Heart left ventricle (tissue), 16 donors: ENCODE data around the gene CNP. TPM values are rescaled to one million over a fixed set of nuclear protein-coding genes. Genes with fewer than 3 reads are reported as not detected.

ENCODE experiments used
- ATAC-seq, 4 donors: fragments of 200-7000 bp; cut with Tn5 transposase; one replicate each; pipeline ENCODE4 v1.9.1; 2020 to 2022; ENCODE audit warnings: moderate library complexity in 4 of 4, mild to moderate bottlenecking in 3 of 4, moderate number of reproducible peaks in 1 of 4
- DNase-seq, 5 donors: peaks; one replicate each; pipeline ENCODE4 v3.0.0-alpha.2; 2020
- H3K27ac ChIP-seq, 12 donors: fragments of 200-600 bp; sonication (generic) in 4 of 12; one replicate each; pipeline versions ENCODE4 v1.5.0 to v1.8.0; 2016 to 2022; ENCODE audit warnings: mild to moderate bottlenecking in 2 of 12
- H3K27me3 ChIP-seq, 9 donors: fragments of 200-600 bp; sonication (generic) in 2 of 9; one replicate each; pipeline versions ENCODE4 v1.5.1 to v1.8.0; 2016 to 2022; ENCODE audit warnings: mild to moderate bottlenecking in 3 of 9
- H3K36me3 ChIP-seq, 9 donors: fragments of 200-600 bp; sonication (generic) in 2 of 9; one replicate each; pipeline versions ENCODE4 v1.5.0 to v1.8.0; 2018 to 2022; ENCODE audit warnings: mild to moderate bottlenecking in 2 of 9
- H3K4me1 ChIP-seq, 12 donors: fragments of 200-600 bp; sonication (generic) in 4 of 12; one replicate each; pipeline versions ENCODE4 v1.5.0 to v1.8.0; 2016 to 2022; ENCODE audit warnings: mild to moderate bottlenecking in 3 of 12
- H3K4me3 ChIP-seq, 12 donors: fragments of 200-600 bp; sonication (generic) in 4 of 12; one replicate each; pipeline versions ENCODE4 v1.5.0 to v1.8.0; 2017 to 2022; ENCODE audit warnings: mild to moderate bottlenecking in 9 of 12, moderate library complexity in 4 of 12
- H3K9me3 ChIP-seq, 12 donors: fragments of 200-600 bp; sonication (generic) in 4 of 12; one replicate each; pipeline versions ENCODE4 v1.5.0 to v1.8.0; 2016 to 2022; ENCODE audit warnings: mild to moderate bottlenecking in 1 of 12
- CTCF ChIP-seq, 12 donors: fragments of 200-600 bp; sonication (generic) in 4 of 12; IDR thresholded peaks; one replicate each; pipeline versions ENCODE4 v1.5.0 to v1.8.0; 2018 to 2022; ENCODE audit warnings: antibody characterized with exemption in 12 of 12, mild to moderate bottlenecking in 5 of 12
- POLR2A ChIP-seq, 2 donors: fragments of 450-650 bp; IDR thresholded peaks; one replicate each; pipeline ENCODE4 v1.6.1; 2017; ENCODE audit warnings: antibody characterized with exemption in 2 of 2, mild to moderate bottlenecking in 2 of 2, moderate library complexity in 2 of 2
- WGBS, 4 donors: extraction: QIAGEN DNeasy Blood & Tissue Kit in 2 of 4; methylation state at CpG; one replicate each; pipeline versions ENCODE4 v1.1.5 to v1.1.7; 2013 to 2018; 5-methylcytosine and 5-hydroxymethylcytosine counted together
- intact Hi-C, 10 donors: fragments of 100-400 bp; cut with DNase I; formaldehyde crosslinking; loops; one replicate each; pipeline versions ENCODE4 v1.11.1 to v1.14.2; 2022
- polyA plus RNA-seq, 2 donors: library from polyadenylated mRNA; stranded (reverse); fragments of 200-250 nt; gene quantifications; one replicate each; pipeline ENCODE4 v1.2.3, GENCODE V29; 2013
- total RNA-seq, 9 donors: library from RNA; depleted of rRNA in 2 of 9; stranded (reverse); fragments of >200 nt in 2 of 9; fragmentation: NEBNext Ultra II Directional in 3 of 9; extraction: Animal tissue kit (Norgen Biotek cat#: 25700) in 3 of 9; gene quantifications; one replicate each; pipeline versions ENCODE4 v1.1.0 to v1.2.4, GENCODE V29; 2016 to 2023
- donor health status: ischemic (EF 13 %, LVEDD 7.1; RV severe dilation, severe dysfunction).
- donor health status: healthy with polysubstance abuse.
- donor health status: DM: no; HTN: yes; CAD: no.
- donor health status: DM: no; HTN: no; CAD: no.
- donor health status: ischemic (EF 25% LVEDD 6.9; RV normal size, moderate dysfunction).
- donor health status: ischemic (EF 25% LVEDD 5.7; RV mildly dilated, moderate dysfunction).
- donor health status: healthy.
- donor health status: DM: yes; HTN: yes; CAD: no.
- donor health status: ischemic (EF 35%, LVEDD 5.7; RV mildly dilated, moderate dysfunction).
- donor health status: nonischemic (EF 11% LVEDD 7.7; RV severe dilation, severe dysfunction).
- donor health status: DM: yes; HTN: yes; CAD: no.
- donor health status: PGD.
- donor health status: ischemic (EF 29% LVEDD 5.4; RV normal size, mild dysfunction).
- donor health status: nonischemic (EF 23%, LVEDD 6.1; RV moderate dilation, normal function).

The CNP gene
- total and polyA plus RNA-seq, 11 donors, result 19.3 to 49.1 (median 27.5) TPM

GRCh38 chr17:41968676-41969075, 2.1 kb downstream of the CNP start:
- peaks cover 0 to 52% (median 33%) of the 10 kb centered on the region in 9 donors for H3K36me3 ChIP-seq
- intact Hi-C loops, result loop anchor here in 7 of 10 donors (5.0 to 10.0 kb wide), 4 partner anchors 44 to 134 kb away; partner anchors contain the start of gene DNAJC7 (in 6 of the 7)

GRCh38 chr17:41970901-41971331, 4.3 kb downstream of the CNP start:
- ATAC-seq (no peak), DNase-seq (peak in 1 of 5 donors; percentile 13)
- peaks cover 0 to 74% (median 56%) of the 10 kb centered on the region in 9 donors for H3K36me3 ChIP-seq
- intact Hi-C loops, result no loop called here
- peaks cover 0 to 46% (median 32%) of the 10 kb centered on the region in 12 donors for H3K4me1 ChIP-seq
- no peaks in the 10 kb centered on the region for H3K9me3 ChIP-seq
- no peak overlapping the region for H3K27ac ChIP-seq
- no peak overlapping the region for H3K4me3 ChIP-seq
- no peak for TF ChIP-seq CTCF (IDR thresholded peaks at IDR 0.05)
- TF ChIP-seq POLR2A (IDR thresholded peaks at IDR 0.05), result no peak
- 84 to 85% (median 85%) methylated on average over 5 of the region's 5 CpGs for WGBS, 4 donors
- no peaks in the 10 kb centered on the region for H3K27me3 ChIP-seq

More at GRCh38 chr17:41968676-41969075, 2.1 kb downstream of the CNP start:
- Histone ChIP-seq H3K27me3 (no peaks in the 10 kb centered on the region), H3K9me3 (no peaks in the 10 kb centered on the region), H3K27ac (no peak overlapping the region), H3K4me3 (peak overlapping the region in 1 of 12 donors; percentile 91), H3K4me1 (peaks cover 0 to 53% (median 37%) of the 10 kb centered on the region in 12 donors)
- no peak for ATAC-seq
- 84 to 94% (median 92%) methylated on average over 9 to 10 of the region's 10 CpGs for WGBS, 4 donors
- no peak for TF ChIP-seq CTCF (IDR thresholded peaks at IDR 0.05)
- no peak for TF ChIP-seq POLR2A (IDR thresholded peaks at IDR 0.05)
- peak in 1 of 5 donors; percentile 22 for DNase-seq

GRCh38 chr17:41971721-41972523, 5.3 kb downstream of the CNP start:
- H3K9me3 ChIP-seq, result no peaks in the 10 kb centered on the region
- DNase-seq (peak in 1 of 5 donors; percentile 15), ATAC-seq (no peak)
- H3K27me3 ChIP-seq, result no peaks in the 10 kb centered on the region
- H3K4me3 ChIP-seq, result no peak overlapping the region
- H3K4me1 ChIP-seq, result peaks cover 0 to 43% (median 29%) of the 10 kb centered on the region in 12 donors
- TF ChIP-seq POLR2A (IDR thresholded peaks at IDR 0.05) (no peak), CTCF (IDR thresholded peaks at IDR 0.05) (no peak)
- H3K36me3 ChIP-seq, result peaks cover 0 to 85% (median 66%) of the 10 kb centered on the region in 9 donors
- intact Hi-C loops, result no loop called here
- H3K27ac ChIP-seq, result peak overlapping the region in 2 of 12 donors; percentile 2 to 35
- WGBS, 4 donors, result 81 to 93% (median 85%) methylated on average over 14 to 18 of the region's 18 CpGs
